GM23248 (cell line): ENCODE results near the gene LRFN3. TPM values are rescaled to one million over a fixed set of nuclear protein-coding genes. Genes with fewer than 3 reads are reported as not detected.

ENCODE experiments used
- DNase-seq: peaks from one replicate; pipeline ENCODE4 v3.0.0-alpha.2; 2015
- H2AFZ ChIP-seq: fragments of 200-600 bp; sonication (generic); 2 replicates; pipeline ENCODE4 v1.6.1; 2016; ENCODE audit warnings: antibody characterized with exemption
- H3F3A ChIP-seq: fragments of 200-600 bp; sonication (generic); 2 replicates; pipeline ENCODE4 v1.6.1; 2016; ENCODE audit warnings: mild to moderate bottlenecking, antibody characterized with exemption, mixed run types; ENCODE audit not compliant: insufficient read depth
- H3K27ac ChIP-seq: fragments of 200-600 bp; sonication (generic); 2 replicates; pipeline ENCODE4 v1.5.1; 2016; ENCODE audit warnings: mild to moderate bottlenecking
- H3K27me3 ChIP-seq: fragments of 200-600 bp; sonication (generic); replicated peaks from 2 replicates; pipeline ENCODE4 v1.6.1; 2016; ENCODE audit warnings: mild to moderate bottlenecking; ENCODE audit not compliant: insufficient read depth
- H3K36me3 ChIP-seq: fragments of 200-600 bp; sonication (generic); 2 replicates; pipeline ENCODE4 v1.6.1; 2016; ENCODE audit warnings: low read depth, mild to moderate bottlenecking
- H3K4me1 ChIP-seq: fragments of 200-600 bp; sonication (generic); 2 replicates; pipeline ENCODE4 v1.6.1; 2016; ENCODE audit warnings: mild to moderate bottlenecking; ENCODE audit not compliant: insufficient read depth
- H3K4me2 ChIP-seq: fragments of 200-600 bp; sonication (generic); one replicate; pipeline ENCODE4 v1.6.1; 2016; ENCODE audit warnings: mild to moderate bottlenecking; ENCODE audit not compliant: unreplicated experiment
- H3K4me3 ChIP-seq: fragments of 200-600 bp; sonication (generic); 2 replicates; pipeline ENCODE4 v1.5.1; 2016; ENCODE audit warnings: mild to moderate bottlenecking
- H3K79me2 ChIP-seq: fragments of 200-600 bp; sonication (generic); 2 replicates; pipeline ENCODE4 v1.6.1; 2016; ENCODE audit warnings: mild to moderate bottlenecking; ENCODE audit not compliant: insufficient read depth
- H3K9ac ChIP-seq: fragments of 200-600 bp; sonication (generic); 2 replicates; pipeline ENCODE4 v1.6.1; 2016; ENCODE audit warnings: mild to moderate bottlenecking
- H3K9me2 ChIP-seq: fragments of 200-600 bp; sonication (generic); 2 replicates; pipeline ENCODE4 v1.6.1; 2016; ENCODE audit warnings: mixed run types, mild to moderate bottlenecking, moderate library complexity; ENCODE audit not compliant: insufficient read depth
- H3K9me3 ChIP-seq: fragments of 200-600 bp; sonication (generic); one replicate; pipeline ENCODE4 v1.6.1; 2017; ENCODE audit warnings: low read depth
- H4K20me1 ChIP-seq: fragments of 200-600 bp; sonication (generic); 2 replicates; pipeline ENCODE4 v1.6.0; 2016; ENCODE audit not compliant: insufficient read depth
- EZH2 ChIP-seq: fragments of 200-600 bp; sonication (generic); IDR thresholded peaks from 2 replicates; pipeline ENCODE4 v1.6.1; 2018; ENCODE audit warnings: antibody characterized with exemption, mild to moderate bottlenecking; ENCODE audit not compliant: insufficient read depth, poor library complexity, severe bottlenecking
- EZH2phosphoT487 ChIP-seq: fragments of 200-600 bp; sonication (generic); IDR thresholded peaks from 2 replicates; pipeline ENCODE4 v1.6.1; 2018; ENCODE audit warnings: antibody characterized with exemption, moderate library complexity, mild to moderate bottlenecking, low read depth; ENCODE audit not compliant: insufficient read depth
- WGBS, 2 experiments: methylation state at CpG; one replicate each; pipeline ENCODE4 v1.1.6; 2015 to 2017; ENCODE audit warnings: low lambda C conversion rate in 2 of 2, low coverage in 1 of 2; ENCODE audit errors: missing lambda C conversion rate in 2 of 2; 5-methylcytosine and 5-hydroxymethylcytosine counted together
- in situ Hi-C: fragments of 300-500 bp; cut with MboI; formaldehyde crosslinking; loops from 2 replicates; pipeline ENCODE4 v1.15.0; 2020
- polyA plus RNA-seq: library from polyadenylated mRNA; unstranded; fragments of >200 nt; fragmentation: Nextera tagmentation; extraction: Ambion mirVana; gene quantifications from 2 replicates; pipeline ENCODE4 v1.2.1, GENCODE V29; 2016
- total RNA-seq: library from RNA; depleted of rRNA; stranded (reverse); fragments of >200 nt; shearing (Covaris generic); gene quantifications from 2 replicates; pipeline ENCODE4 v1.2.3, GENCODE V29; 2014

The LRFN3 gene
- total and polyA plus RNA-seq, 2 experiments from 2014 or later, result 7.5 to 9.4 TPM

- WGBS, 2 experiments, result 63 to 66% methylated on average over 6 to 8 of the region's 8 CpGs
- H3K27ac ChIP-seq, result no peak overlapping the region
- in situ Hi-C loops, result no loop called here
Observed at GRCh38 chr19:35983177-35983576, 47.0 kb downstream of the LRFN3 start.

GRCh38 chr19:35986111-35986510 is 49.9 kb downstream of the LRFN3 start:
- WGBS, 2 experiments, result 65 to 66% methylated on average over 5 of the region's 5 CpGs
- DNase-seq, result no peak

More at GRCh38 chr19:35983177-35983576, 47.0 kb downstream of the LRFN3 start:
- Histone ChIP-seq H3F3A (no peaks in the 10 kb centered on the region), H3K9ac (no peak overlapping the region), H3K36me3 (no peaks in the 10 kb centered on the region), H3K9me3 (no peaks in the 10 kb centered on the region), H2AFZ (no peak overlapping the region), H3K4me1 (no peaks in the 10 kb centered on the region), H3K27me3 (peaks cover 16% of the 10 kb centered on the region), H4K20me1 (no peaks in the 10 kb centered on the region), H3K9me2 (no peaks in the 10 kb centered on the region), H3K4me2 (no peak overlapping the region), H3K4me3 (no peak overlapping the region), H3K79me2 (no peaks in the 10 kb centered on the region)
- TF ChIP-seq EZH2 (no peak), EZH2phosphoT487 (no peak)
- no peak for DNase-seq

GRCh38 chr19:35986664-35987570 is 50.7 kb downstream of the LRFN3 start:
- Histone ChIP-seq H2AFZ (peak overlapping the region; percentile 66; the same call in 1 of the 2 replicates), H3K4me3 (peak overlapping the region; percentile 64), H3K79me2 (no peaks in the 10 kb centered on the region), H3K9me2 (no peaks in the 10 kb centered on the region), H3K36me3 (no peaks in the 10 kb centered on the region), H3K4me2 (peak overlapping the region; percentile 57), H3K4me1 (no peaks in the 10 kb centered on the region), H3K27me3 (peaks cover 16% of the 10 kb centered on the region), H3K9me3 (no peaks in the 10 kb centered on the region), H4K20me1 (no peaks in the 10 kb centered on the region), H3K9ac (peak overlapping the region; percentile 21; the same call in 1 of the 2 replicates), H3F3A (no peaks in the 10 kb centered on the region), H3K27ac (no peak overlapping the region)
- no peak for TF ChIP-seq EZH2phosphoT487
- TF ChIP-seq EZH2, result peak; percentile 13
- in situ Hi-C loops, result no loop called here
- peak; percentile 48 for DNase-seq
- 10 to 17% methylated on average over 28 to 54 of the region's 54 CpGs for WGBS, 2 experiments

More at GRCh38 chr19:35986111-35986510, 49.9 kb downstream of the LRFN3 start:
- H3K36me3 ChIP-seq, result no peaks in the 10 kb centered on the region
- in situ Hi-C loops, result no loop called here
- peaks cover 16% of the 10 kb centered on the region for H3K27me3 ChIP-seq
- H3K9me2 ChIP-seq, result no peaks in the 10 kb centered on the region
- no peaks in the 10 kb centered on the region for H3F3A ChIP-seq
- no peak overlapping the region for H3K27ac ChIP-seq
- no peak overlapping the region for H2AFZ ChIP-seq
- no peaks in the 10 kb centered on the region for H3K9me3 ChIP-seq
- H3K79me2 ChIP-seq, result no peaks in the 10 kb centered on the region
- no peaks in the 10 kb centered on the region for H3K4me1 ChIP-seq
- H3K9ac ChIP-seq, result no peak overlapping the region
- no peak overlapping the region for H3K4me2 ChIP-seq
- no peaks in the 10 kb centered on the region for H4K20me1 ChIP-seq
- no peak for TF ChIP-seq EZH2phosphoT487
- TF ChIP-seq EZH2, result no peak
- no peak overlapping the region for H3K4me3 ChIP-seq

GRCh38 chr19:35987571-35987896 is 51.4 kb downstream of the LRFN3 start:
- Histone ChIP-seq H2AFZ (0 out of 2 replicates have a peak overlapping the region, but pooled peaks have one; percentile 66), H3K27me3 (peaks cover 16% of the 10 kb centered on the region), H3K36me3 (no peaks in the 10 kb centered on the region), H3K4me3 (peak overlapping the region; percentile 64), H3K4me1 (no peaks in the 10 kb centered on the region), H3K9me3 (no peaks in the 10 kb centered on the region), H4K20me1 (no peaks in the 10 kb centered on the region), H3K27ac (no peak overlapping the region), H3K9ac (no peak overlapping the region), H3F3A (no peaks in the 10 kb centered on the region), H3K79me2 (no peaks in the 10 kb centered on the region), H3K4me2 (peak overlapping the region; percentile 57), H3K9me2 (no peaks in the 10 kb centered on the region)
- in situ Hi-C loops, result no loop called here
- no peak for TF ChIP-seq EZH2
- TF ChIP-seq EZH2phosphoT487, result no peak
- DNase-seq, result no peak
- WGBS, 2 experiments, result 37 to 40% methylated on average over 8 of the region's 8 CpGs
